Germinal center (tissue), 1 donor: ENCODE results near the gene KAT7.
A peak's percentile ranks its signal among the peaks of the same experiment; 100 is the strongest.
"Not testable (repeated sequence)": the region's sequence is repeated elsewhere in the genome, so short reads cannot be mapped to it uniquely, and the experiment has no call there.

Source experiments
- DNase-seq: peaks from one replicate; pipeline ENCODE4 v3.0.0; 2012; ENCODE audit warnings: mixed read lengths, low spot score

KAT7 gene

GRCh38 chr17:49788478-49789242 is at the start of gene KAT7:
Gene KAT7 (plus strand): TSS chr17:49788681. CDS start chr17:49788835, 154 bp downstream.
- peak; percentile 96 for DNase-seq

DNA sequence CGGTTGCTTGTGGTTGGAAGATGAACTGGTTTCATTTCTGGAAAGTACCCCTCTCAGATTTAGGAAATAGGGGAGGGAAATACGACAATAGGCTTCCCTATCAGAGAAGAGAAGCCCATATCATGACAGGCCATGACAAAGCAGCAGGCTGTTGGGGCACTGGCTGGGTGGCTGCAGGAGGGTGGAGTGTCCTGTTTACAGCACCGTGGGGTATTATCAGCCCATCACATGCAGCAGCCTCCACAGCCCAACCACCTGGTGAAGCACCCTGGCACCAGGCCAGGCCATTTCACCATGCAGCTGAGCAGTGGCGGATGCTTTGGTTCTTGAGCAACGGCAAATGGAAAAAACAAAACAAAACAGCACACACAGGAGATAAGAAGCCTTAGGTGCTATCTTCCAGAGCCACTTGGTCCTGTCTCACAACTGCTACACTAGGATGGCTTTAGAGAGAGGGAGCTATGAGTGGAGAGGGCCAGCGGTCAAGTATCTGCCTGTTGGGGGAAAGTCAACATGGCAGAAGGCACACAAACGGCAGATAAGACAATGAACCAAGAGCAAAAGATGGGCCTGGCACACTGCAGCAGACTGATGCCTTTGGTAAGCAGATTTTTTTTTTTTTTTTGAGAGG is 48.7 kb upstream of the KAT7 start:
- peak; percentile 65 for DNase-seq

- DNase-seq, result no peak
Measured at GRCh38 chr17:49741009-49741691, 47.3 kb upstream of the KAT7 start.

GRCh38 chr17:49741692-49742076 is 46.8 kb upstream of the KAT7 start:
- no peak for DNase-seq

DNA sequence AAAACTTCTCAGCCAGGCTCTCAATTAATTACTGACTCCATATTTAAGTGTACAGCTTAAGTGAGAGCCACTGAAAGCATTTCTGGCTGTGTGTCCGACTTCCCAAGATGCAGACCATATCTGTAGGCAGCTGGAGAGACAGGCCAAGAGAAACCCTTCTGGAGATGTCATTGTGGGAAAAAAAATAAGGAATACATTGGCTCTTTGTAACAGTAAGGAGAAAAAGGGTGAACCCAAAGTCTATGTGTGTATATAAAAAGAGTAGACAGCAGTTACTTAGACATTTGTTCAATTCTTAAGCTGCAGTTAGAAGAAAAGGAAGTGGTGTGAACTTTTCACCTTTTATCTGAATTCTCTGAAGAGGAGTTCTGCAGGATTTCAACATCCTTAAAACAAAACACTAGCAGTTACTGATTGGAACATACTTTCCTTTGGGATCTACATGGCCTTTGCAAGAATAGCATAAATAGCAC is 46.3 kb upstream of the KAT7 start:
- DNase-seq, result no peak

DNA sequence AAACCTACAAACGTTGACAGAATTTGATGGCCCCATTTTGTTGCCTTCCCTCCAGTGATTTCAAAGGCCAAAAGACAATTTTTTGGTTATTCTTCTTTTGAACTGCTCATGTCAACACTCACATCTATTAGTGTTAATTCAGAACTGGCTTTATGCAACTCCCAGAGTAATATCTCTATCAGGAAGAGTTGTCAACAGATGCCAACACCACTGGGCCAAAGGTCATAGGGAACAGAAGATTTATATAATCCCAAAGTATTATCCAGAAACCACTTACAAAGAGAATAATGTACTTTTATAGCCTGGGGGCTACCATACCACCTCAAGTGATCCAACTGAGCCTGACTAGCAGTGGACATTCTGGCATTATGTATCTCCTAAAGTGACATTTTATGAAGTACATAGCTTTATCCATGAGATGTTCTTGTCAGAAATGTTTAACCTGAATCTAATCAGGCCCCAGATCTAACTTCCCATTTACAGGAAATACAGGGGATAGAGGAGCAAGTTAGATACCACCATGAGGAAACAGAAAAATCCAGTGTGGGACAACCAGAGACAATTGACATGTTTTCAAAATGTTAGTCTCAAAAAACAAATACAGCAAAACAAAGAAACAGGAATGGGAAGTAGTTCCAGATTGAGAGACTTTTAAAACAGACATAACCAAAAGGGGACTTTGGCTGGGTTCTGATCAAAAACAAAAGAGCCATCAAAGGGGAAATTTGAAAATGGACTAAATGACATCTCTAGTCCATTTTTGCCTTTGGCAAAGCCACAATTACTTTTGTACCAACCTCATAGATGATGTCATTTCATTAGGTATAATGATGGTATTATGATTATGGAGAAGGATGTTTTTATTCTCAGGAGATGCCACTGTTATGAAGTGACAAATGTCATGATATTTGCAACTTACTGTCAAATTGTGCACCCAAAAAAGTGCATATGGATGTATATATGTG is 43.0 kb upstream of the KAT7 start:
- no peak for DNase-seq

- peak; percentile 41 for DNase-seq
Measured at GRCh38 chr17:49746791-49747490, 41.5 kb upstream of the KAT7 start.

DNA sequence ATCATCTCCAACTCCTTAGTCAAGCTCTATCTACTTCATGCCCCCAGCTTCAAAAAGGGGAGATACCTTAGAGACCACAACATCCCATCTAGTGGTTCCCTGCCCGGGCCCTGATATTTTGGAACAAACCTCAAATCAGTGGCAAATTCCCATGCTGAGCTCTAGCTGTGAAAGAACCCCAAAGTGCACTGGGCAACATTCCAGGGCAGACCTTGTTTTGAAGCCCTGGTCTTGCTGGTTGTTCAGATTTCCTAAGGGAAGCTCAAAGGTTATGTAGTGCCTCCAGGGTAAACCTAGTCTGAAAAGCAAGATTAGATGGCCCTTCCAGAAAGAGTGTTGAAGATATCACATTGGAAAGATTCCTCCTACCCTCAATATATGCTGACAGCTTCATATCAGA is 40.8 kb upstream of the KAT7 start:
- DNase-seq, result no peak

GRCh38 chr17:49748223-49748622 is 40.3 kb upstream of the KAT7 start:
- no peak for DNase-seq

GRCh38 chr17:49748791-49749190 is 39.7 kb upstream of the KAT7 start:
- DNase-seq, result no peak

DNA sequence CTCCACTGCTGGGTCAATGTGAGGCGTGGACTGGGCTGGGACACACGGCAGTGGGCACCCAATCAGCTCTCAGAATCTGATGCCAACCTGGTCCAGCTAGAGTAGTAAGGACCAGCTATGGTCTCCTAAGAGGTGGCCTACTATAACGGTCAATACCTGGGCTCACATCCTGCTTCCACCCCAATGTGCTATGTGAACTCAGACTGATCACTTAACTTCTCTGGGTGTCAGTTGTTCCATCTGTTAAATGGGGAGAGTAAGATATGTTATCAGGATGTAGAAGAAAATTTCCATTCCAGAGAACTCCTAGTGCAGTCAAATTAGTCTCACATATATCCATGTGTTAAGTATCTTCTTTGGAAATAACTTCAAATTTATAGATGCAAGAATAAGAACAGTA is 38.8 kb upstream of the KAT7 start:
- no peak for DNase-seq

- no peak for DNase-seq
Measured at GRCh38 chr17:49752508-49752907, 36.0 kb upstream of the KAT7 start.

- DNase-seq, result no peak
Measured at GRCh38 chr17:49753959-49754391, 34.5 kb upstream of the KAT7 start.

DNA sequence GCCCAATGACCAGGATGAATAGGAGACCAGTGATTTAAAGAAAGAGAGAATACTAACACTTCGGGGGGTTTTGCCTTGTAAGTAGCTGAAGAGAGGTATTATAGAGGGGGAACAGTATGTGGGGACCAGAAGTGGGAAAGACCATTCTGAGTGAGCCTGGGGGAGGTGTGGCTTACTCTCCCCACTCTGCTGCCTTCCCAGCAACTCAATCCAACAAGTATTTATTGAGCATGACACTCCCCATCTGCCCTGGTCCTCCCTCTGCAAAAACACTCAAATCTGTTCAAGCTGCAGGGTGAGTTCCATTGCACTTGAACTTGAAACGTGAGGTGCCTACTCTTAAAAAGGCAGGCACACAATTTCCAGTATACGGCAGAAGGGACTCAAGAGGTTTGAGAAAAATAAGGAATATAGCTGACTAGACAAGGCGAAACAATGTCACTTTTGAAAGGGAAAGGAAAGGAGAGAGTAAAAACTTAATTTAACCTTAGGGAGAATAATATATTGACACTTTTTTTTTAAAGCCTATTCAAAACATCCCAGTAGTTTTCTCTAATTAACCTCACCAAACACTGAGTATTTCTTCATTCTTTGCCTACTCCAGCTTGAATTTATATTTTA is 32.7 kb upstream of the KAT7 start:
- DNase-seq, result no peak

- DNase-seq, result no peak
Measured at GRCh38 chr17:49756323-49757150, 31.9 kb upstream of the KAT7 start.

DNA sequence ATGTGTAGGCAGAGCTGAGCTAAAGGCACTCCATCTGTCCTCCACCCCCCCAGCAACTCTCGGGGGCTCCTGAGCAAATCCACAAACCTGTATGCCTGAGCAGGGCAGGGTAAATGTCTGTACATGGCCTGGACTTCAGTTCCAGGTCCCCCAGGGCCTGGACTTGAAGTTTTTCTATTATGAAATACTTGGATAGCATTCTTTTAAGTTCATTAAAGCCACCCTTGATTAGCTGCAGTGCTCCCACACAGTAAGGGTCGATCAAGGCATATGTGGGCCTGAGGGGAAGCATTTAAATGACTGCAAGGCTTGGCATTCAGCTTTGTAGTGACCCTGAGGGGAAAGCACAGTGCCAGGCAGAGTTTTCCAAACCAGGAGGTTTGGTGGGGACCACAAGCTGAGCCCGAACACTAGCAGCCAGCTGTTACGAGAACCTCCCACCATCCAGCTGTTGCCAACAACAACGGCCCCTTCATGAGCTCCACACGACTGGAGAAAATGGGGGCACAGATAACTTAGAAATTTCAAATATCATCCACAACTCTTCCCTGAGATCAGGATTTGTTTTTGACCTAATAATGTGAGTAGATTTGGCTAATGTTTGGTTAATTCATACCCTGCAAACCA is 31.2 kb upstream of the KAT7 start:
- DNase-seq, result no peak

DNA sequence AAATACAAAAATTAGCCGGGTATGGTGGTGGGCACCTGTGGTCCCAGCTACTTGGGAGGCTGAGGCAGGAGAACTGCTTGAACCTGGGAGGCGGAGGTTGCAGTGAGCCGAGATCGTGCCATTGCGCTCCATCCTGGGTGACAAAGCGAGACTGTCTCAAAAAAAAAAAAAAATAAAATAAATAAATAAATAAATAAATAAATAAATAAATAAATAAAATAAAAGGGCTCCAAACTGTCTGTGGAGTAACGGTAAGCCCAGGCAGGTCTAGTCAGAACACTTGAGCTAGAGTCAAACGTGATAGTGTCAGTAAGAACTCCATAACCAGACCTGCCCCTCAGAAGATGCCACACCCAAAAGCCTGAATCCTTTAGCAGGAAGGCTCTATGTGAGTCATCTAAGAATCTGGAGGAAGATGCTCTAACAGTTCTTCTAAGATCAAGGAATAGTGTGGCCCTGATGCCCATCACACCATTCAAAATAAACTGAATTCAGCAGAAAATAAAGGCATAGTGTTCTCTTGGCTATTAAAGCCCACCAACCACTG is 29.9 kb upstream of the KAT7 start:
- not testable (repeated sequence) for DNase-seq

GRCh38 chr17:49759203-49759602 is 29.3 kb upstream of the KAT7 start:
- no peak for DNase-seq

DNA sequence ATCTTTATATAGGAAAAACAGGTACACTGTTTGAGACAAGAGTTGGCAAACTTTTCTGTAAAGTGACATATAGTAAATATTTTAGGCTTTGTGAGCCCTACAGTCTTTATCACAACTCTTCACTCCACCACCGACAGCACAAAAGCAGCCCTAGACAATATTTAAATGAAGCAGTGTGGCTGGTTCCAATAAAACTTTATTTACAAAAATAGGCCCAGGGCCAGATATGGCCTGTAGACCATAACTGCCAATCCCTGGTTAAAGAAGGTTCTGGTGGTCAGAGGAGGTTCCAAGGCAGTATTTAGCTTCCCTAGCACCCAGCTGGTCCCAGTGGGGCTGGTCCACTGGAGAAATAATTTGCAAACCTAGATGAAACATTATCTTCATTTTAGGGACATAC is 28.2 kb upstream of the KAT7 start:
- DNase-seq, result no peak
